GM12875 (cell line): ENCODE measurements around the gene LARGE1.

Source experiments
- H3K4me3 ChIP-seq: one replicate; pipeline ENCODE4 v1.5.1; 2011; ENCODE audit warnings: low read depth, low read length, control low read depth
- CTCF ChIP-seq: IDR thresholded peaks from 2 replicates; pipeline ENCODE4 v1.5.1; 2011; ENCODE audit warnings: low read depth, mild to moderate bottlenecking, control low read depth, inconsistent platforms, low read length, moderate library complexity, borderline replicate concordance; ENCODE audit not compliant: insufficient read depth

LARGE1 gene

DNA sequence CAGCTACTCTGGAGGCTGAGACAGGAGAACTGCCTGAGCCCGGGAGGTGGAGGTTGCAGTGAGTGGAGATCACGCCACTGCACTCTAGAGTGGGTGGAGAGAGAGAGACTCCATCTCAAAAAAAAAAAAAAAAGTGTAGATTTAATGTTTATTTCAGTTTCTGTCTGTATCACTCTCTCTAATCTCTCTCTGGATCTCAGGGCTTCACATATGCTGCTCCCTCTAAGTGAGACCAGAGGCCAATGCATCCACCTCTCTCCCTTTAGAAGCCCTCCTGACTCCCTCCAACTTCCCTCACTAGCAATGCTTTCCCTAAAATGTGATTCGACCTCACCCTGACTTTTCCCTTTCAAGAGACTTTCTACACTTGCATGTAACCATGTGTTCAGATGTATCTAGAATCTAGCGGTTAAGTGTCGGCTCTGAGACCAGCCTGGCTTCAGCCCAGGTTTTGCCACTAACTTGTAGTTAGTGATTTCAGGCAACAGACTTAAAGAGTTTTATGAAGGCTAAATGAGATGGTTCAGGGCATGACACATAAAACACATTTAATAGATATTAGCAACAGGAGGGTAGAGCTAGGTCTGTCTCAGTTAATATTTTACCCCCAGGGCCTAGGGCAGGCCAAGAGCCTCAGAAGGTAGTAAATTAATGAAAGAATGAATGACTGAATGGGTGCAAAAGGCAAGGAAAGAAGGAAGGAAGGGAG, 364.3 kb downstream of the LARGE1 start:
- TF ChIP-seq CTCF, result no peak
- no peak overlapping the region for H3K4me3 ChIP-seq

GRCh38 chr22:33553493-33553892, 366.8 kb downstream of the LARGE1 start:
- no peak for TF ChIP-seq CTCF
- no peak overlapping the region for H3K4me3 ChIP-seq

DNA sequence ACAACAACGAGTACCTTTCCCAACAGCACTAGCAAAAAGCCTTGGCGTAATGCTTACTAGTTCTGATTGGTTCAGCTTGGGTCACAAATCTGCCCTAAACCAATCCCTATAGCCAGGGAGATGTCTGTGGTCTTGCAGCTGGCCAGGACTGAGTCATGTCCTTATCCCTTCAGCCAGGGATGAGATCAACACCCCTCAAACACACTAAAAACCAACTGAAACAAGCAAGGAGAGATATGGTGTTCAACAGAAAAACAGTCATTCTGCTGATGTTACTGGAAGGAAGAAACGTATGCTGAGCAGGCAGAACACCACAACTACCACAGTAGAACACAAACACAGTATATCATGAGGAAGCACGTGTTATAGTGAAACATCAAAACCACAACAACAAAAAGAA, 375.6 kb downstream of the LARGE1 start:
- no peak for TF ChIP-seq CTCF
- no peak overlapping the region for H3K4me3 ChIP-seq

DNA sequence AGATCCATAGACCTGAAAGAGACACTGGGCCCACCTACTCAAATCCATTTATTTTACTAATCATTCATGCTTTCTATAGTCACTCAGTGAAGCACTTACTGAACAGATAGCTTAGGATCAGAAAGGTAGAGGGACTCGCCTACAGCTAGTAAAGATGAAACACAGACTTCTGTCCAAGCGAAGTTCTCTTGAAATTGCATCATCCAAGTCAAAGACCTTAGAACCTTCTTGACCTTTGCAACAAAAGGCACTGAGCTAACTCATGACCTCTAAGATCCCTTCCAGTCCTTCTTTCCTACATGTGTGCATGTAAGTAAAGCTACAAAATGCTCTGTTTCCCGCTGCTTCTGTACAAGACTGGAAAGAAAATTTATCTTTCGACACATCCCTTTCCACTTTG, 377.6 kb downstream of the LARGE1 start:
- no peak overlapping the region for H3K4me3 ChIP-seq
- no peak for TF ChIP-seq CTCF

DNA sequence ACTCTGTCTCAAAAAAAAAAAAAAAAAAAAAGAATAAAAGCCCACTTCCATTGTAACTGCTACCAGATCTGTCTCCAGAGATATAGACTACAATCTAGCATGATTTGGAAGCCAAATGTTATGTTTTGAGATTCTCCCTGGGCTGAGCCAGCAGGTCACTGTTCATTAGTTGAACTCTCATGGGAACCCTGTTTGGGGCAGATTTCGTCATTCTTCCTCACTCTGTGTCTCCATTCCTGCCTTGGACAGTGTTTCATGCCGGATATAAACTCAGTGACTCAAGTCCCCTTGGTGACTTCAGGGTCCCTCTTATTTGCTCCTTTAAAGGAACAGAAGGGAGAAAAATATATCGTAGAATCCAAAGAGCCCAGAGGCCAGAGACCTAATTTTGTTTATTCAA, 378.1 kb downstream of the LARGE1 start:
- no peak for TF ChIP-seq CTCF
- no peak overlapping the region for H3K4me3 ChIP-seq

GRCh38 chr22:33539902-33540751, 380.1 kb downstream of the LARGE1 start:
- TF ChIP-seq CTCF, result no peak
- no peak overlapping the region for H3K4me3 ChIP-seq
